Heart right ventricle (tissue), 16 donors: Measurements from ENCODE around the gene ELAVL4. TPM values are rescaled to one million over a fixed set of nuclear protein-coding genes. Genes with fewer than 3 reads are reported as not detected.

Source experiments
- ATAC-seq, 8 donors: fragments of 200-7000 bp; cut with Tn5 transposase; one replicate each; pipeline ENCODE4 v1.9.1; 2020; ENCODE audit warnings: mild to moderate bottlenecking in 8 of 8, moderate library complexity in 8 of 8, moderate number of reproducible peaks in 1 of 8
- DNase-seq, 2 donors: peaks; one replicate each; pipeline ENCODE4 v3.0.0-alpha.2; 2020
- H3K27ac ChIP-seq, 10 donors: fragments of 200-600 bp; sonication (generic) in 2 of 10; one replicate each; pipeline versions ENCODE4 v1.5.0 to v1.8.0; 2020 to 2022; ENCODE audit warnings: mild to moderate bottlenecking in 3 of 10
- H3K27me3 ChIP-seq, 7 donors: fragments of 200-600 bp; one replicate each; pipeline ENCODE4 v1.8.0; 2021 to 2022; ENCODE audit warnings: mild to moderate bottlenecking in 2 of 7
- H3K36me3 ChIP-seq, 9 donors: fragments of 200-600 bp; sonication (generic) in 1 of 9; one replicate each; pipeline versions ENCODE4 v1.5.0 to v1.8.0; 2020 to 2022; ENCODE audit warnings: mild to moderate bottlenecking in 2 of 9
- H3K4me1 ChIP-seq, 9 donors: fragments of 200-600 bp; sonication (generic) in 1 of 9; one replicate each; pipeline versions ENCODE4 v1.5.0 to v1.8.0; 2020 to 2022; ENCODE audit warnings: mild to moderate bottlenecking in 4 of 9
- H3K4me3 ChIP-seq, 10 donors: fragments of 200-600 bp; sonication (generic) in 2 of 10; one replicate each; pipeline versions ENCODE4 v1.5.0 to v1.8.0; 2020 to 2022; ENCODE audit warnings: mild to moderate bottlenecking in 7 of 10, moderate library complexity in 2 of 10
- H3K9me3 ChIP-seq, 11 donors: fragments of 200-600 bp in 10 of 11; sonication (generic) in 2 of 11; one replicate each; pipeline versions ENCODE4 v1.5.0 to v1.8.0; 2013 to 2022; ENCODE audit warnings: mild to moderate bottlenecking in 2 of 11, control low read depth in 1 of 11, moderate library complexity in 1 of 11
- WGBS, 2 donors: extraction: QIAGEN DNeasy Blood & Tissue Kit; methylation state at CpG; one replicate each; pipeline ENCODE4 v1.1.7; 2013; ENCODE audit warnings: inconsistent platforms in 1 of 2; 5-methylcytosine and 5-hydroxymethylcytosine counted together
- intact Hi-C, 10 donors: fragments of 100-400 bp; cut with DNase I; formaldehyde crosslinking; loops; one replicate each; pipeline versions ENCODE4 v1.11.1 to v1.14.2; 2022
- polyA plus RNA-seq, 2 donors: library from polyadenylated mRNA; stranded (reverse); fragments of 200-250 nt; gene quantifications; one replicate each; pipeline ENCODE4 v1.2.3, GENCODE V29; 2013
- total RNA-seq, 10 donors: library from RNA; stranded (reverse); fragmentation: NEBNext Ultra II Directional in 3 of 10; extraction: Animal tissue kit (Norgen Biotek cat#: 25700) in 3 of 10; gene quantifications; one replicate each; pipeline versions ENCODE4 v1.2.1 to v1.2.4, GENCODE V29; 2021 to 2023
- TF ChIP-seq, protein P1 (sequence below), 9 donors: fragments of 200-600 bp; sonication (generic) in 2 of 9; IDR thresholded peaks; one replicate each; pipeline versions ENCODE4 v1.5.0 to v1.8.0; 2021 to 2022; ENCODE audit warnings: antibody characterized with exemption in 9 of 9, mild to moderate bottlenecking in 5 of 9, moderate library complexity in 1 of 9
- donor health status: Arrhythmogenic right ventricular cardiomyopathy.
- donor health status: ischemic (EF 13 %, LVEDD 7.1; RV severe dilation, severe dysfunction).
- donor health status: healthy with polysubstance abuse.
- donor health status: DM: no; HTN: yes; CAD: no.
- donor health status: DM: no; HTN: no; CAD: no.
- donor health status: ischemic (EF 25% LVEDD 6.9; RV normal size, moderate dysfunction).
- donor health status: ischemic (EF 25% LVEDD 5.7; RV mildly dilated, moderate dysfunction).
- donor health status: healthy.
- donor health status: DM: yes; HTN: yes; CAD: no.
- donor health status: Ischemic cardiomyopathy.
- donor health status: ischemic (EF 35%, LVEDD 5.7; RV mildly dilated, moderate dysfunction).
- donor health status: nonischemic (EF 11% LVEDD 7.7; RV severe dilation, severe dysfunction).
- donor health status: DM: yes; HTN: yes; CAD: no.
- donor health status: PGD.
- donor health status: ischemic (EF 29% LVEDD 5.4; RV normal size, mild dysfunction).
- donor health status: nonischemic (EF 23%, LVEDD 6.1; RV moderate dilation, normal function).

ELAVL4 gene
- total and polyA plus RNA-seq, 12 donors: 0.03 to 0.49 (median 0.09) TPM; not detected in 9

DNA sequence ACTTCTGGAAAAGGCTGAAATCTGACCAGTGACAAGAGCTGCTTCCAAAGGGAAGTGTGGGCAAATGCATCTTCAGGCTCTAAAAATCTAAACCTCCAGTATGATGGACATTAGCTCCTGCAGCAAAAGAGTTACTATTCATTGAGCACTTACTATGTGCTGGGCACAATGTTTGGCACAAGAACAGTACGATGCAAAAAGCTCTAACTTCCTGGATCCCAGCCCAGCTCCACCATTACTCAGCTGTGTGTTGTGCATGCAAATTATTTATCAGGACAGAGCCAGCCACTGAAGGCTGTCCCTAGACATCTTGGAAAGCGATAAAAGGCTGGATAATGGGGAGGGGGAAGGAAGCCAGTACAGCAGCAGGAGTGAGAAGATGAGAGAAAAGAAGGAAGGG is 143.5 kb downstream of the ELAVL4 start:
- Histone ChIP-seq H3K27me3 (peaks cover 0 to 35% (median 19%) of the 10 kb centered on the region in 7 donors), H3K4me3 (no peak overlapping the region), H3K27ac (no peak overlapping the region), H3K9me3 (no peaks in the 10 kb centered on the region), H3K36me3 (no peaks in the 10 kb centered on the region), H3K4me1 (no peaks in the 10 kb centered on the region)
- WGBS, 2 donors: 38 to 55% methylated on average over 2 of the region's 2 CpGs
- TF ChIP-seq, protein P1, sequence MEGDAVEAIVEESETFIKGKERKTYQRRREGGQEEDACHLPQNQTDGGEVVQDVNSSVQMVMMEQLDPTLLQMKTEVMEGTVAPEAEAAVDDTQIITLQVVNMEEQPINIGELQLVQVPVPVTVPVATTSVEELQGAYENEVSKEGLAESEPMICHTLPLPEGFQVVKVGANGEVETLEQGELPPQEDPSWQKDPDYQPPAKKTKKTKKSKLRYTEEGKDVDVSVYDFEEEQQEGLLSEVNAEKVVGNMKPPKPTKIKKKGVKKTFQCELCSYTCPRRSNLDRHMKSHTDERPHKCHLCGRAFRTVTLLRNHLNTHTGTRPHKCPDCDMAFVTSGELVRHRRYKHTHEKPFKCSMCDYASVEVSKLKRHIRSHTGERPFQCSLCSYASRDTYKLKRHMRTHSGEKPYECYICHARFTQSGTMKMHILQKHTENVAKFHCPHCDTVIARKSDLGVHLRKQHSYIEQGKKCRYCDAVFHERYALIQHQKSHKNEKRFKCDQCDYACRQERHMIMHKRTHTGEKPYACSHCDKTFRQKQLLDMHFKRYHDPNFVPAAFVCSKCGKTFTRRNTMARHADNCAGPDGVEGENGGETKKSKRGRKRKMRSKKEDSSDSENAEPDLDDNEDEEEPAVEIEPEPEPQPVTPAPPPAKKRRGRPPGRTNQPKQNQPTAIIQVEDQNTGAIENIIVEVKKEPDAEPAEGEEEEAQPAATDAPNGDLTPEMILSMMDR (IDR thresholded peaks at IDR 0.05): no peak
- no peak for DNase-seq
- intact Hi-C loops: no loop called here
- ATAC-seq: no peak

Other genes starting within 250 kb of the ELAVL4 start
- under 1 TPM in 9 of 10 donors, not detected in 1; 0.18 to 0.93 (median 0.52) TPM for gene AGBL4, start 85.0 kb upstream of the ELAVL4 start, total RNA-seq
- gene AGBL4, start 85.0 kb upstream of the ELAVL4 start, polyA plus RNA-seq: under 1 TPM in 1 of 2 donors, not detected in 1; 0.04 TPM